Measurements from ENCODE around the gene SLFN12L.

The SLFN12L gene

DNA sequence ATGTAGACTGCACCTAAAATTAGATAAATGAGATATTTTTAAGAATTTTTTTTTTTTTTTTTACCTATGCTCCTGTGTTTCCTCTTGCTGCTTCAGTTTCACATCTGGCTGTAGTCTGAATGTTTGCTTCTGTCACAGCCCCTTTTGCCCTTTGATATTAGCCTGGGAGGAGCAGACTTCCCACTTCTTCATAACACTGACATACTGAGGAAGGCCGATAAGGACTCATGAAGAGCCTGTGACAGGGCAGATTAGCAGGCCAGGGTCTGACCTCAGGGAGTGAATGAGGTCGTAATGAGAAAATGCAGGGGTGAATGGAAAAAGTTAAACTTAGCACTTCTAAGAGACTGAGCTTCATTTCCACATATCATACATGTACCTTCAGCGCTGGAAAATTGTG, 23.2 kb upstream of the SLFN12L start, which contains the start of gene SLFN14:
Gene SLFN14, minus strand, starts transcription at position 117 of the 400 bp plus-strand sequence. CDS start 2,757 bp downstream, outside the sequence.
- ATAC-seq: no peak
- TF ChIP-seq CSDC2 (CRISPR knock-in tag; IDR thresholded peaks at IDR 0.05) (no peak), ZNF565 (CRISPR knock-in tag; conservative IDR thresholded peaks at IDR 0.05; ENCODE audit: low read depth) (no peak), TSHZ2 (CRISPR knock-in tag; IDR thresholded peaks at IDR 0.05) (no peak), SNAI2 (CRISPR knock-in tag; IDR thresholded peaks at IDR 0.05) (no peak), POU6F1 (CRISPR knock-in tag; IDR thresholded peaks at IDR 0.05; ENCODE audit: borderline replicate concordance, low read depth) (no peak), GLIS3 (CRISPR knock-in tag; IDR thresholded peaks at IDR 0.05) (no peak), PATZ1 (CRISPR knock-in tag; IDR thresholded peaks at IDR 0.05; ENCODE audit: borderline replicate concordance) (no peak)

DNA sequence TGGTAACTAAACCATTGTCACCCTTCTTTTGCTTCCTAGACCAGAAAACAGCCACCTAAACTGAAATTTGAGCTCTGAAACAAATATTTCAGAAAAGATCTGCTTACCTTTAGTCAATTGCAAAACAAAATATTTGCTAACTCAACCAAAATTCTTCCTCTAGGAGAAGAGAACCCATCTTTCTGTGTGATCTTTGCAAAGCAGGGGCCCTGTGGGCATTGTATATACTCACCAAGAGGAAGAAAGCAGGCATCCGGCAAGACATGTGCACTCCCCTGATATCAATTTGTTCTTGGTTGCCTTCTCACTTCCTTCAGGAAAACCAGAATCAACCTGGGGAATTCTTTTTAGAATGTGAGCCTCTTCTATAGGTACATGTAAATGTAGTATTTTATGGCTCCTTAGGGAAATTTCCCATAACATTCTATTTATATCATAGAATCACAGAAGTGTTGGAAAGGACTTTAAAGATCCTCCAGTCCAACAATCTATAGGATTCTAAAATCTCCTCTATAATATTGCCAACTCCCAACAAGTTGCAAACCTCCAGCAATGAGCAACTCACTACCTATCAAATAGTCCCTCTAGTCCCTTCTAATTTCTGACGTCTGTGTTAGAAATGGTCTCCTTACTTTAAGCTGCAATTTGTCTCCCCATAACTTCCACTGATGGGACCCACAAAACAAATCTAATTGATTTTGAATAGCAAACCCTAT, 22.2 kb upstream of the SLFN12L start:
- no peak for TF ChIP-seq ZC3H10 (CRISPR knock-in tag; IDR thresholded peaks at IDR 0.05)
- TF ChIP-seq OSR1 (CRISPR knock-in tag; IDR thresholded peaks at IDR 0.05): no peak
- no peak for TF ChIP-seq ZNF8 (CRISPR knock-in tag; IDR thresholded peaks at IDR 0.05)
- no peak for TF ChIP-seq ISL1 (CRISPR knock-in tag; IDR thresholded peaks at IDR 0.05)
- TF ChIP-seq GLIS3 (CRISPR knock-in tag; IDR thresholded peaks at IDR 0.05): no peak
- TF ChIP-seq TSHZ2 (CRISPR knock-in tag; IDR thresholded peaks at IDR 0.05): no peak
- no peak for TF ChIP-seq RARB (CRISPR knock-in tag; IDR thresholded peaks at IDR 0.05)
- no peak for TF ChIP-seq POU6F1 (CRISPR knock-in tag; IDR thresholded peaks at IDR 0.05; ENCODE audit: borderline replicate concordance, low read depth)
- no peak for TF ChIP-seq CSDC2 (CRISPR knock-in tag; IDR thresholded peaks at IDR 0.05)
- ATAC-seq: no peak

- TF ChIP-seq ZNF565 (CRISPR knock-in tag; conservative IDR thresholded peaks at IDR 0.05; ENCODE audit: low read depth) (no peak), ARNTL (CRISPR knock-in tag; IDR thresholded peaks at IDR 0.05; ENCODE audit: borderline replicate concordance, low read depth) (no peak), SNAI2 (CRISPR knock-in tag; IDR thresholded peaks at IDR 0.05) (no peak)
Measured at GRCh38 chr17:35557353-35557752, 19.9 kb upstream of the SLFN12L start.

GRCh38 chr17:35555691-35556090, 18.2 kb upstream of the SLFN12L start:
- TF ChIP-seq ZFP30 (CRISPR knock-in tag; IDR thresholded peaks at IDR 0.05) (no peak), BACH2 (CRISPR knock-in tag; IDR thresholded peaks at IDR 0.05; ENCODE audit: borderline replicate concordance) (no peak), ZNF70 (CRISPR knock-in tag; IDR thresholded peaks at IDR 0.05) (no peak), ARNTL (CRISPR knock-in tag; IDR thresholded peaks at IDR 0.05; ENCODE audit: borderline replicate concordance, low read depth) (no peak), GLIS3 (CRISPR knock-in tag; IDR thresholded peaks at IDR 0.05) (no peak), PATZ1 (CRISPR knock-in tag; IDR thresholded peaks at IDR 0.05; ENCODE audit: borderline replicate concordance) (no peak), POU6F1 (CRISPR knock-in tag; IDR thresholded peaks at IDR 0.05; ENCODE audit: borderline replicate concordance, low read depth) (no peak), OSR1 (CRISPR knock-in tag; IDR thresholded peaks at IDR 0.05) (no peak)

More at GRCh38 chr17:35557353-35557752, 19.9 kb upstream of the SLFN12L start:
- ATAC-seq: no peak

More at GRCh38 chr17:35555691-35556090, 18.2 kb upstream of the SLFN12L start:
- ATAC-seq: peak; percentile 70
